Fibroblast of skin of abdomen (primary cell): Measurements from ENCODE around the gene CCDC3.

Experiments
- DNase-seq: peaks from one replicate; pipeline ENCODE4 v3.0.0-alpha.2; 2013

The CCDC3 gene

DNA sequence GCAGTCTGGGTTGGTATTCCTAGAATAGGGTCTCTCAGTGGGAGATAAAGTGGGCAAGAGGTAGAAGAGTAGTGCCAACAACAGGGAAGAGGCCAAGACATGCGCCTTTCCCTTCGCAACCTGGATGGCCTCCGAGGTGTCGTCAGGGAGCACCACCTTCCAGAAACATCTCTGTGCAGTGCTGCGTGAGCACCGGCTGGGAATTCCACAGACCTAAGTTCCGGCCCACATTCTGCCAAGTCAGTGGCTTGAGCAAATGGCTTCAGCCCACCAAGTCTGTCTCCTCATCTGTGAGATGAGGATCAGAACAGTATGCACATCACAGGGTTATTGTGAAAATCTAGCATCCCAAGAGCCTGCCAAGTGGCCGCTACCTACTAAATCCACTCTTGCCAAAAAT lies 40.6 kb downstream of the CCDC3 start:
- DNase-seq: no peak

GRCh38 chr10:12960334-12960898 lies 41.1 kb downstream of the CCDC3 start:
- no peak for DNase-seq

DNA sequence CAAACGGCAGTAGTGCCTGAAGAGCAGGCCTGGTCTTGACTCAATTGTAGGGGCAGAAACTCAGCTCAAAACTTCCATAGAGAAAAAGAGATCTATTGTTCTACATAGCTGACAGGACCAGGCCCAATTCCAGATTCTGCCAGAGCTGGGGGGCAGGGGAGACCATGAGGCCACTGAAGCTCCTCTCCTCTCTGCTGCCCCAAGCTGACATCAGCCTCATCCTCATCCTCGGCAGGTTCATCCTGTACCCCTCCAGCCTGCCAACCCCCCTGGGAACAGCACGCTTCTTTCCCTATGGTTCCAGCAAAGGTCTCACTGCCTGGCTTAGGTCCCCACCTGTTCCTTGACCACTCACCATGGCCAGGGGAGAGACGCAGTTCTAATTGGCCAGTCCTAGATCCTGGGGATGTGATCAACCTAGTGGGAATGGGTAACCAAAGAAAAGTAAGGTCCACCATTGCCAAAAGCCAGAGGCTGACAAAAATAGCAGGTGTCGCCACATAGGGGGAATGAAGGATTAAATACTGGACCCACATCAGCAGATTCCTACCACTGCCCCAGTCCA lies 42.9 kb downstream of the CCDC3 start:
- no peak for DNase-seq

DNA sequence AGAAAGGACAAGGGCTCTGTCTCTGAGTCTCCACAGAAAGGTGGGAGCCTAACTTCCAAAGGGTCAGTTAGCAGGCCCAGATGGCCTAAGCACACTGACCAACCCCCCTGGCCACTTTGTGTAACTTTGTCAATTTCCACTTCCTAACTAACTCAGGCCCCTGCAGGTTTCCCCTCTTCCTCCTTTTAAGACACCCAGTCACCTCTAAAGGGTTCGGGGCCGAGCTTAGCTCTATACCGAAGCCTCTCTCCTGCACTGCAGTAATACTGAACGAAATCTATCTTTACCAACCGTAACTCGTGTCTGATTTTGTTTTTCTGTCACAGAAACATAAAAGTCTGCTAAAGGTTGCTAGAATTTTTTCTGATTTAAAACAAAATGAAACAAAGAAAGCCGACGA lies 44.4 kb downstream of the CCDC3 start:
- DNase-seq: no peak

- no peak for DNase-seq
Observed at GRCh38 chr10:12954866-12955265, 46.6 kb downstream of the CCDC3 start.

GRCh38 chr10:12950583-12951128 lies 50.9 kb downstream of the CCDC3 start:
- no peak for DNase-seq

DNA sequence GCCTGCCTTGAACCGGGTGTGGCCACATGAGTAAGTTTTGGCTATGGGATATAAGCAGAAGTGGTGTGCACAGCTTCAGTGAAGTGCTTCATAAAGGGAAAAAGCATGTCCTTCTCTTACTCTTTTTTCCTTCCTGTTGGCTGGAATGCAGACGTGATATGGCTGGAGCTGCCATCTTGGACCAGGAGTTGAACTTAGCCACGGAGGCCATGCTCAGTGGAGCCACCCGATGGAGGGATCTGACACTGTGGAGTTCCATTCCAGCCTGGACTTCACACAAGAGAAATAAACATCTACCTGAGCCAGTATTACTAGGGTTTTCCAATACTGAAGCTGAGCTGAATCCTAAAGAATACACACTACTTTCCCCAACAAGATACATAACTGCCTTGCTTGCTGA lies 52.3 kb downstream of the CCDC3 start:
- no peak for DNase-seq

GRCh38 chr10:12947741-12948140 lies 53.8 kb downstream of the CCDC3 start:
- DNase-seq: no peak

DNA sequence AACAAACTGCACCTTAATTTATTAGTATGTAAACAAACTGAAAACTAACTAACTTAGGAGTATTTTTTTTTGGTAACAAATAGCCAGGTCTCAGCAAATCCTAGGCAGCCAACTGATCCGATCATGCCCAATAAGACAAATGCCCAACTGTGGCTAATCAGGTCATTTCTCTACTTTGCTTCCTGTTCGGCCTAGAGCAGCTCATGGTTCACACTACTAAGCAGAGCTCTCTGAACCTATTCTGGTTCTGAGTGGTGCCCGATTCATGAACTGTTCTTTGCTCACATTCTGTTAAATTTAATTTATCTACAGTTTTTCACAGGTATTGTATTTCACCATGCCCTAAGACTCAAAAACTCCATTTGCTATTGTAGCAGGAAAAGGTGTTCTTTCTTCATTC lies 55.1 kb downstream of the CCDC3 start:
- no peak for DNase-seq

- DNase-seq: no peak
Observed at GRCh38 chr10:12945690-12946359, 55.7 kb downstream of the CCDC3 start.

DNA sequence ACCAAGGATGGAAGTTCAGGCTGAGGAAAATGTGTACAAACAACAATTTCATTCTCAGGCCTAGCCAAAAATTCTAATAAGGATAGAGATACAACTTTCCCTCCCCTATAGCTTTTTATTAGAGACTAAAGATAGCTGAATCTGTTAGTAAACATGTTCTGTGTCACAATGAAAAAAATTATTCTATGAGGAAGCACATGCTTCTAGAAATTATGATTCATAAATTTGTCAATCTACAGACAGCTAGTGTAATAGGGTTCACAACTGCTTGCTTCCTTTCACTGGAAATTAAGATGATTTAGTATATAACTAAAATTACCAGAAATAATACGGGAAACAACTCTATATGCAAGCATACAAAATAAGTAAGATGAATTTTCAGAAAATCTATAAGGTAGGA lies 56.6 kb downstream of the CCDC3 start:
- DNase-seq: no peak

- no peak for DNase-seq
Observed at GRCh38 chr10:12943425-12943824, 58.1 kb downstream of the CCDC3 start.

GRCh38 chr10:12941966-12942365 lies 59.5 kb downstream of the CCDC3 start:
- DNase-seq: peak; percentile 42

- DNase-seq: no peak
Observed at GRCh38 chr10:12940791-12941190, 60.7 kb downstream of the CCDC3 start.

DNA sequence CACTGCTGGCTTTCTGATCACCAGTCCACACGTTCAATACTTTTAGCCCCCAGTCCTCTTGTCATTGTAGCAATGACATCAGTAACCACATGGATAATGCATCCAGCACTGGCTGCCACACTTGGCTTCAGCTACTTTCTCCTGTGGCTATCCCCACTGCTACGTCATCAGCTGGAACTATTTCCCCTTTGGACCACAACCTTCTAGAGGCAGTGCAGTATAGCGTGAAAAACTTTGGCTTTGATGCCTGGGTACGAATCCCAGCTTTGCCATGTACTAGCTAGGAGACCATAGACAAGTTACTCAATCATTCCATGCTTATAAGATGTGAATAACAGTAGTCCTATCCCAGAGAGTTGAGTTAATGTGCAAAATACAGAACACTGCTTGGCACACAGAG lies 63.2 kb downstream of the CCDC3 start:
- DNase-seq: no peak

GRCh38 chr10:12937527-12937926 lies 64.0 kb downstream of the CCDC3 start:
- no peak for DNase-seq

- DNase-seq: no peak
Observed at GRCh38 chr10:12934777-12935176, 66.7 kb downstream of the CCDC3 start.

DNA sequence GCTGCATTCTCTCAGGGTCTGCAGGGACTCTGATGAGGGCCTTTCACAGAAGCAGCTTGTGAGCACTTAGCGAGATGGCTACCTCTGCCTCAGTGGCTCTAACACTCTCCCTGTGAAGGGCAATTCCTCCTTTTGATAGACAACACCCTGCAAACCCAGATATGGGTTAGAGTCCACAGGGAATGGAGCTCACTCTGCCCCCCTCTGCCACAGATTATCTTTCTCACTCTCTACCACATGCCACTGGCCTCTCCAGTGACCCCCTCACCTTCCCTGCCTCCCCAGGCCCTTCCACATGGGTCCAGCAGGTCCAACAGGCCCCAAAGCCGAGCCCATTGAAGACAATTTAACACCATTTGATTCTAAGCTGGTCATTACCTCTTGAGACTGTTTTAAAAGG lies 72.1 kb downstream of the CCDC3 start:
- DNase-seq: no peak

DNA sequence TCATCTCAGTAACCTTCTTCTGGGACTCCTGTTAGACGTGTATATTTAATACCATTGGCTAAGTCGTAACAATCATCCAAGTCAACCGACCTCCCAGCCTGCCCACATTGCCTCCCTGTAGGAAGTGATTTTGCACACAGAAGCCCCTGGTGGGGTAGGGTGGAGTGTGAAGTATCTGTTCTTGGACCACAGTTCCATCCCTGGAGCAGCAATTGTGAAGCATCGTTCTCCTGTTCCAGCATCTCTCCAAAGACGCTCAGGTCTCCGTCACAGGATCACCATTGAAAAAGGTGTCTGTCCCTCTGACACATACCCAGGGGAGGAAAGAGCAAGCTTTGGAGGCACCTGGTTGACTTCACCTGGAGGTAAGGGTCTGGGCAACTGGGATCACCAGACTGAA lies 72.9 kb downstream of the CCDC3 start:
- no peak for DNase-seq

GRCh38 chr10:12927896-12928295 lies 73.6 kb downstream of the CCDC3 start:
- DNase-seq: no peak

DNA sequence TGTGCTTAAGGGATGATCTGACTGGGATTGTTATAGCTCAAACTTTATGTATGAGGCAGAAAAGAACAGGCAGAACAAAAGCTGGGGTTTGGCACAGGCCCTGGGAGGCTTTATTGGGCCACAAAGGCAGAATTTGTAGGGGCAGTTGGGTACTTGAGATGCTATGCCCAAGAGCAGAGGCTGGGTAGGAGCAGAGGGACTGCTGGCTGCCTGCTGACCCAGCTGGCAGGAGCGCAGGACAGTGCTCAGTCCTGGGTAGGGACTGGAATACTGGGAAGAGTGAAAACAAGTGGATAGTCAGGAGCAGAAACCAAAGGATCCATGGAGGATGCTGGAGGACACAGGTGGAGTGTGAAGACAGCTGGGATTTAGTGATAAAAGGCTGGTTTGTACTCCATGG lies 75.7 kb downstream of the CCDC3 start:
- DNase-seq: no peak

GRCh38 chr10:12924911-12925310 lies 76.6 kb downstream of the CCDC3 start:
- DNase-seq: no peak

DNA sequence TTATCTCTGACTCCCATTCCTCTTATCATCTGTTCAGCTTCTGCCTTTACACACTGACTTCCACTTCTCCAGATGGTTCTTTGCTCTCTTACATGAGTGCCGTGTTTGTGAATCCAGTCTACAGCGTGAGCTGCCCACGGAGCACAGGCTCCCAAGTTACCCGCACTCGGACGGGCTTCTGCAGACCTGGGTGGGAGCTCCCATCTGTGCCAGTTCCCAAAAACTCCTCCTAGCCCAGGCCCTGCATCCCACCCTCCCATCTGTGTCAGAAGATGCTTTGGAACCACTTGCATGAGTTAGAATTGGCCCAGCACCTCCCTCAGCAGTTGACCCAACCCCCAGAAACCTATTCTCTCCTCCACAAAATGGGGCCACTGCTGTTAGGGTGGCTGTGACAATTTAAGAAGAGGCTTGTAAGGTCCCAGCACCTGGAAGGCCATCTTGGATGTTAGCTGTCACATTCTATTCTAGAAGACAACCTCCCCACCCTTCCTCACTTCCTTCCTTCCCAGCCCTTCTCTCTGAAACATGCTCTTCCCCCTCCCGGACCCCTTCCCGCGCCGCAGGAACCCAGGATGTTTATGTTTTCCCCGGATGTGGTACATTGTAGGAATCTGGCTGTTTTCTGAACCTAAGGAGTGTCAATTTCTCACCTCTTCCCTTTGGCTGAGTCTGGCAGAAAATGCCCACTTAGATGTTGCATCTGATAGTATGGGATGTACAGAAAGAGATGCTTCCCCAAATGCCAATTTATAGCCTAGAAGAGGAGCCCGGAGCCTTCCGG lies 79.2 kb downstream of the CCDC3 start:
- no peak for DNase-seq
